ENCODE results near the gene PTGES3L. TPM values are rescaled to one million over a fixed set of nuclear protein-coding genes. Genes with fewer than 3 reads are reported as not detected.

Gene PTGES3L
- total and polyA plus RNA-seq, 2 of the 13 experiments (the other 11 are each of a cell fraction or from before 2014, with no cell fraction given): 1.2 to 2.9 TPM

DNA sequence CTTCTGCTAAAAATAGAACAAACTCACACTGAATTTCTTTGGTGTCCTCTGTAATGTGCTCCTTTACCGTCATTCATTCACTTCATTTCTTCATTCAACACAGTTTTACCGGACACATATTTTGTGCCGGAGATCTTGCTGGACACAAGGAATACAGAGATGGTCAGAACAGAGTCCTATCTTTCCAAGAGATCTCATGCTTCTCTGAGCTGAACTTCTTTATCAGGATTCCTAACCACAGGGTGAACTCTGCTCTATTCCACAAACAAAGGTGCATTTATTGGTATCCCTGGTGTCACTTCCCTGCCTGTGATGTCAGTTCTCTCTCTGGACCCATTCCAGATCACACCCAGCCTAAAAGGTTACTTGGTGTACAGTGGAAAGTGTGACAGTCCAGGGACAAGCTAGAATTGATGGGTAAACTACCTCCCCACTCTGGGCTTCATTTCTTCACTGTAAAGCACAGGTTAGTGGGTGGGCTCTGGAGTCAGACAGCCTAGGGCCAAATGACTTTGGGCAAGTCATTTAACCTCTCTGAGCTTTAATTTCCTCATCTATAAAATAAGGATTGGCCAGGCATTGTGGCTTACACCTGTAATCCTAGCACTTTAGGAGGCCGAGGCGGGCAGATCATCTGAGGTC lies 30.9 kb upstream of the PTGES3L start (continued):
- TF ChIP-seq, protein P1, sequence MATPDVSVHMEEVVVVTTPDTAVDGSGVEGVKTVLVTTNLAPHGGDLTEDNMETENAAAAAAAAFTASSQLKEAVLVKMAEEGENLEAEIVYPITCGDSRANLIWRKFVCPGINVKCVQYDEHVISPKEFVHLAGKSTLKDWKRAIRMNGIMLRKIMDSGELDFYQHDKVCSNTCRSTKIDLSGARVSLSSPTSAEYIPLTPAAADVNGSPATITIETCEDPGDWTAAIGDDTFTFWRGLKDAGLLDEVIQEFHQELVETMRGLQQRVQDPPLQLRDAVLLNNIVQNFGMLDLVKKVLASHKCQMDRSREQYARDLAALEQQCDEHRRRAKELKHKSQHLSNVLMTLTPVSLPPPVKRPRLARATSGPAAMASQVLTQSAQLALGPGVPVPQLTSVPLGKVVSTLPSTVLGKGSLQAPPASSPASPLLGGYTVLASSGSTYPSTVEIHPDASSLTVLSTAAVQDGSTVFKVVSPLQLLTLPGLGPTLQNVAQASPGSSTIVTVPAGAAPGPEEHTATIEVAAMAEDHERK (CRISPR knock-in tag; IDR thresholded peaks at IDR 0.05; ENCODE audit: low read depth): no peak
- TF ChIP-seq, protein P2, sequence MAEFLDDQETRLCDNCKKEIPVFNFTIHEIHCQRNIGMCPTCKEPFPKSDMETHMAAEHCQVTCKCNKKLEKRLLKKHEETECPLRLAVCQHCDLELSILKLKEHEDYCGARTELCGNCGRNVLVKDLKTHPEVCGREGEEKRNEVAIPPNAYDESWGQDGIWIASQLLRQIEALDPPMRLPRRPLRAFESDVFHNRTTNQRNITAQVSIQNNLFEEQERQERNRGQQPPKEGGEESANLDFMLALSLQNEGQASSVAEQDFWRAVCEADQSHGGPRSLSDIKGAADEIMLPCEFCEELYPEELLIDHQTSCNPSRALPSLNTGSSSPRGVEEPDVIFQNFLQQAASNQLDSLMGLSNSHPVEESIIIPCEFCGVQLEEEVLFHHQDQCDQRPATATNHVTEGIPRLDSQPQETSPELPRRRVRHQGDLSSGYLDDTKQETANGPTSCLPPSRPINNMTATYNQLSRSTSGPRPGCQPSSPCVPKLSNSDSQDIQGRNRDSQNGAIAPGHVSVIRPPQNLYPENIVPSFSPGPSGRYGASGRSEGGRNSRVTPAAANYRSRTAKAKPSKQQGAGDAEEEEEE (CRISPR knock-in tag; IDR thresholded peaks at IDR 0.05; ENCODE audit: borderline replicate concordance): peak; percentile 14; the same call in 1 of the 2 replicates
- TF ChIP-seq NCOA1 (CRISPR knock-in tag; IDR thresholded peaks at IDR 0.05) (no peak), TRIM24 (CRISPR knock-in tag; IDR thresholded peaks at IDR 0.05) (no peak), NCOR1 (IDR thresholded peaks at IDR 0.05; ENCODE audit: borderline replicate concordance, low read length) (peak; percentile 74), GTF2F1 (IDR thresholded peaks at IDR 0.05; ENCODE audit: low read length) (no peak), ZNF296 (CRISPR knock-in tag; conservative IDR thresholded peaks at IDR 0.05) (no peak), ZBTB7B (CRISPR knock-in tag; IDR thresholded peaks at IDR 0.05) (peak; percentile 43; the same call in 1 of the 2 replicates), NFE2L1 (CRISPR knock-in tag; IDR thresholded peaks at IDR 0.05; ENCODE audit: borderline replicate concordance) (no peak), ZNF468 (CRISPR knock-in tag; IDR thresholded peaks at IDR 0.05) (no peak), PHF21A (CRISPR knock-in tag; IDR thresholded peaks at IDR 0.05) (peak; percentile 93), ZNF3 (CRISPR knock-in tag; IDR thresholded peaks at IDR 0.05) (no peak), TBX2 (CRISPR knock-in tag; IDR thresholded peaks at IDR 0.05; ENCODE audit: borderline replicate concordance) (peak; percentile 89), THYN1 (CRISPR knock-in tag; IDR thresholded peaks at IDR 0.05; ENCODE audit: borderline replicate concordance, low read depth) (no peak), SETDB1 (CRISPR knock-in tag; IDR thresholded peaks at IDR 0.05; ENCODE audit: borderline replicate concordance) (no peak), SIN3A (IDR thresholded peaks at IDR 0.05; ENCODE audit: borderline replicate concordance, low read depth, low read length) (no peak), ARHGAP35 (CRISPR knock-in tag; IDR thresholded peaks at IDR 0.05; ENCODE audit: borderline replicate concordance) (no peak), BORCS8-MEF2B (CRISPR knock-in tag; IDR thresholded peaks at IDR 0.05) (no peak), ZNF546 (CRISPR knock-in tag; conservative IDR thresholded peaks at IDR 0.05) (no peak), KDM5B (CRISPR knock-in tag; IDR thresholded peaks at IDR 0.05; ENCODE audit: borderline replicate concordance) (no peak)
- TF ChIP-seq, protein P3, sequence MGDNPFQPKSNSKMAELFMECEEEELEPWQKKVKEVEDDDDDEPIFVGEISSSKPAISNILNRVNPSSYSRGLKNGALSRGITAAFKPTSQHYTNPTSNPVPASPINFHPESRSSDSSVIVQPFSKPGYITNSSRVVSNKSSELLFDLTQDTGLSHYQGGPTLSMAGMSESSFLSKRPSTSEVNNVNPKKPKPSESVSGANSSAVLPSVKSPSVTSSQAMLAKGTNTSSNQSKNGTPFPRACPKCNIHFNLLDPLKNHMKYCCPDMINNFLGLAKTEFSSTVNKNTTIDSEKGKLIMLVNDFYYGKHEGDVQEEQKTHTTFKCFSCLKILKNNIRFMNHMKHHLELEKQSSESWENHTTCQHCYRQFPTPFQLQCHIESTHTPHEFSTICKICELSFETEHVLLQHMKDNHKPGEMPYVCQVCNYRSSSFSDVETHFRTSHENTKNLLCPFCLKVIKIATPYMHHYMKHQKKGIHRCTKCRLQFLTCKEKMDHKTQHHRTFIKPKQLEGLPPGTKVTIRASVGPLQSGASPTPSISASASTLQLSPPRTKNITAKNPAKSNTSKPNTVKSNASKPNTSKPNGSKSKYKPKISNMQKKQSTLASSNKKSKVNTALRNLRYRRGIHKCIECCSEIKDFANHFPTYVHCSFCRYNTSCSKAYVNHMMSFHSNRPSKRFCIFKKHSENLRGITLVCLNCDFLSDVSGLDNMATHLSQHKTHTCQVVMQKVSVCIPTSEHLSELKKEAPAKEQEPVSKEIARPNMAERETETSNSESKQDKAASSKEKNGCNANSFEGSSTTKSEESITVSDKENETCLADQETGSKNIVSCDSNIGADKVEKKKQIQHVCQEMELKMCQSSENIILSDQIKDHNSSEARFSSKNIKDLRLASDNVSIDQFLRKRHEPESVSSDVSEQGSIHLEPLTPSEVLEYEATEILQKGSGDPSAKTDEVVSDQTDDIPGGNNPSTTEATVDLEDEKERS (CRISPR knock-in tag; IDR thresholded peaks at IDR 0.05): no peak
- TF ChIP-seq, protein P4, sequence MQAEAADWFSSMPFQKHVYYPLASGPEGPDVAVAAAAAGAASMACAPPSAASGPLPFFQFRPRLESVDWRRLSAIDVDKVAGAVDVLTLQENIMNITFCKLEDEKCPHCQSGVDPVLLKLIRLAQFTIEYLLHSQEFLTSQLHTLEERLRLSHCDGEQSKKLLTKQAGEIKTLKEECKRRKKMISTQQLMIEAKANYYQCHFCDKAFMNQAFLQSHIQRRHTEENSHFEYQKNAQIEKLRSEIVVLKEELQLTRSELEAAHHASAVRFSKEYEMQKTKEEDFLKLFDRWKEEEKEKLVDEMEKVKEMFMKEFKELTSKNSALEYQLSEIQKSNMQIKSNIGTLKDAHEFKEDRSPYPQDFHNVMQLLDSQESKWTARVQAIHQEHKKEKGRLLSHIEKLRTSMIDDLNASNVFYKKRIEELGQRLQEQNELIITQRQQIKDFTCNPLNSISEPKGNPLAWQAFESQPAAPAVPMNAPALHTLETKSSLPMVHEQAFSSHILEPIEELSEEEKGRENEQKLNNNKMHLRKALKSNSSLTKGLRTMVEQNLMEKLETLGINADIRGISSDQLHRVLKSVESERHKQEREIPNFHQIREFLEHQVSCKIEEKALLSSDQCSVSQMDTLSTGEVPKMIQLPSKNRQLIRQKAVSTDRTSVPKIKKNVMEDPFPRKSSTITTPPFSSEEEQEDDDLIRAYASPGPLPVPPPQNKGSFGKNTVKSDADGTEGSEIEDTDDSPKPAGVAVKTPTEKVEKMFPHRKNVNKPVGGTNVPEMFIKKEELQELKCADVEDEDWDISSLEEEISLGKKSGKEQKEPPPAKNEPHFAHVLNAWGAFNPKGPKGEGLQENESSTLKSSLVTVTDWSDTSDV (CRISPR knock-in tag; IDR thresholded peaks at IDR 0.05): no peak

All from HepG2 (cell line).